Measurements from ENCODE around the gene CNOT1.
"Not testable (repeated sequence)": the region's sequence is repeated elsewhere in the genome, so short reads cannot be mapped to it uniquely, and the experiment has no call there.

Gene CNOT1

DNA sequence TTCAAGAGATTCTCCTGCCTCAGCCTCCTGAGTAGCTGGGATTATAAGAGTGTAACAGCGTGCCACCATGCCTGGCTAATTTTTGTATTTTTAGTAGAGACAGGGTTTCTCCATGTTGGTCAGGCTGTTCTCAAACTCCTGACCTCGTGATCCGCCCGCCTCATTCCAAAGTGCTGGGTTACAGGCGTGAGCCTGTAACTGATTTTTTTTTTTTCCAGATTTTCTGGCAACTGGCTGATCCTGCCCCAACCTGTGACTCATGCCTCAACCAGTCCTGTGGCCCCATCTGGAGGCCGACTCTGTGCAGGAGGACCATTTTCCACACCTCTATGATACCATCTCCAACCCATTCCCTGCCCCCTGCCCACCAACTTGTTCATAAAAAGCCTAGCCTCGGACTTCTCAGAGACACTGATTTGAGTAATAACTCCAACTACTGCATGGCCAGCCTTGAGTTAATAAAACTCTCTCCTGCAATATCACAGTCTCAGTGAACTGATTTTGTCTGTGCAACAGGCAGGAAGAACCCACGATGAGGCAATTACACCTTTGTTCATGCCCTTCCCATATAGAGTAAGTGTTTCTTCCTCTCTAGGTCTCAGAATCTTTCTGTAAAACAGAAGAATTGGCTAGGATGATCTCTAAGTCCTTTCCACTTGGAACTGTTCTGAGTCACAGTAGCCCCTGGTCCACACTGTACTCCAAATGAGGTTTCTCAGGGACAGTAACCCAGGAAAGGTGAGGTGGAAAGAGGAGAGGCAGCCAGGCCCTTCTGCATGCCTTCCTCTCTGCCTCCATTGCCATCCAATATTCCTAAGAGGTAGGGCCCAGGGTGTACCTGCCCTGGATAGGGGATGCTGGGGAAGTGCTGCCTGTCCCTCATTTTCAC is 8.8 kb upstream of the CNOT1 start:
- DNase-seq: no peak

DNA sequence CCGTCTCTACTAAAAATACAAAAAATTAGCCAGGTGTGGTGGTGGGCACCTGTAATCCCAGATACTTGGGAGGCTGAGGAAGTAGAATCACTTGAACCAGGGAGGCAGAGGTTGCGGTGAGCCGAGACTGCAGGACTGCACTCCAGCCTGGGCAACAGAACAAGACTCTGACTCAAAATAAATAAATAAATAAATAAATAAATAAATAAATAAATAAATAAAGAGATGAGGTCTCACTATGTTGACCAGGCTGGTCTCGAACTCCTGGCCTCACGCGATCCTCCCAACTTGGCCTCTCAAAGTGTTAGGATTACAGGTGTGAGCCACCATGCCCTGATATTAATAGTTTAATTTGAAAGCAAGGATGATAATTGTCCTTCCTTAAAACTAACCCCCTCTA is 7.4 kb upstream of the CNOT1 start:
- not testable (repeated sequence) for DNase-seq

DNA sequence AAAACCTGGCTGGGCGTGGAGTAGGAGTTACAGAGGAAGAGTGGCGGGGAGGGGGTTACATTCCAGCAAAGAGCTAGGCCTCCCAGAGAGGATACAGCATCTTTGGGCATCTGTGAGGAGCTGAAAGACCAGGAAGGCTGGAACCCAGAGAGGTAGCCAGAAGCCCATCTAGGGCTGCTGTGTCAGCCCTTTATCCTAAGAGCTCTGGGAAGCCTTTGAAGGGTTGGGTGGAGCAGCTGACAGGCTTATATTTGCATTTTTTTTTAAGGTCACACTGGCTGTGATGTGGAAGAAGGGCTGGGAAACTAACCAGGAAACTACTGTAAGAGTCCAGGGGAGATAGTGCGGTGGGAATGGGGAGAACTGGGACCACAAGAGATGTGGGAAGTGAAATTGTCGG is 6.8 kb upstream of the CNOT1 start:
- no peak for DNase-seq

DNA sequence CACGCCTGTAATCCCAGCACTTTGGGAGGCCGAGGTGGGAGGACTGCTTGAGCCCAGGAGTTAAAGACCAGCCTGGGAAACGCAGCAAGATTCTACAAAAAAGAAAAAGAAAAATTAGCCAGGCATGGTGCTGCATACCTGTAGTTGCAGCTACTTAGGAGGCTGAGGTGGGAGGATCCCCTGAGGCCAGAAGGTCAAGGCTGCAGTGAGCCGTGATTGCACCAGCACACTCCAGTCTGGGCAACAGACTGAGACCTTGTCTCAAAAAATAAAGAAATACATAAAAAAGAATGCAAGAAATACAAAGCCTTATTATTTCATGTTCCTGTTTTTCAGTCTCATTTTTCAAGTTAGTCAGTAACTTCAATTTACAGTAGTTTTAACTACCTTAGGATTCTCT is 5.9 kb upstream of the CNOT1 start:
- DNase-seq: no peak

DNA sequence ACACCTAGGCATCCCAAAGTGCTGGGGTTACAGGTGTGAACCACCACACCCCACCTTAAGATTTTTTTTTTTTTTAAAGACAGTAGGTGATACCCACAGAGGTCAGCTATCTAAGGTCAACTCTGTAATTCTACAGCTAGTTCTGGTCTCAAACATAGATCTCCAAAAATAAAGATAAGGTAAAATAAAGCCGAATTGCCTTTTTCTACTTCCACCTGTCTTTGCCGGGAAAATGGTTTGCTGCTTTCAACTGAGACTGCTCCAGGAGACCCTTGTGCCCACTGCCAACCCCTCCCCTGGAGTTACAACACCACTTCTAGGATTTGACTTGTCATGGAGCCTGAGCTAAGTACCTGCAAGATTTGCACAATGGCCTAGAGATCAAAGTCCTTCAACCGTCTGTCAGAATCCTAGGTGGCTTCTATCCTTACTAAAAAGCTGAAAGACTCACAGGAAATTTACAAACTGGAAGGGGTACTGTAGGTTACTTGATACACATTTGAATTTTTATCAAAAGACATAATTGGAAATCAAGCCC is 4.7 kb upstream of the CNOT1 start:
- no peak for DNase-seq

DNA sequence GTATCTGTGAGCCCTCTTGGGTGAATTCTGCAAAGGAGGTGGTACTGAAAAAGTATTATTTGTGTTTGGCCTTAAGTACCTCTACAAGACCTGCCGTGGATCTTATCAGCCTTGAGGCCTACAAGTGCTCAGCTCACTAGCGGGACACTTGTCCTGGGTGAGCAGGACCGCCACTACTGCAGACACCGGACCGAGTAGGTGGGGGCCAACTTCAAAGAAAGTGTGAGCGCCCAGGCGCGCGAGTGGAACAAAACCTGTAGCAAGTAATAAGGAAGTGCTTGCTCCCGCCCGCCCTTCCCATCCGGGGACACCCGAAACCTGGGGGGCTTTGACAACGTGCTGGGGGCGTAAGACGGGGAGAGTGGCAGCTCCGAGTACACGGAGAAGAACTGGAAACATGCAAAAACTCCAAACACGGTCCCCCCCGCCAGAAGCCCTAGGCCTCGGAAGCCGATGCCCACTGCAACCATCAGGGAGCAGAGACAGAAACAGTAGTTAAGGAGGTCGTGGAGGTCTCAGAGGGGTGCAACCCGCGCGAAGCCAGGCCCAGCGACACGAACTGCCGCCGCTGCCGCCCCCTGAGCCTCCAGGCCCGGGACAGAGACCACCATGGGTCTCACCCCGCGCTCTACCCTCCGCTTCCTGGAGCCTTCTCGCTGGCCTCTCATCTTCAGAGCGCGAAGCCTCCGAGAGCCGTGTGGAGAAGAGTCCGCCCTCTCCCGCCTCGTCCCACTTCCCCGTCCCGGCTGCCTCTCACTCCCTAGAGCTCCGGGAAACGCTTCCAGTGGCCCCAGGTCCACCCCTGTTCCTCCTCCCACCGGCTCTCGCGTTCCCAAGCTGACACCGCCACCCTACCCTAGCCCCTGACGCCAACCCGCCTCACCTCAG is 537 bp downstream of the CNOT1 start:
- peak; percentile 57 for DNase-seq

DNA sequence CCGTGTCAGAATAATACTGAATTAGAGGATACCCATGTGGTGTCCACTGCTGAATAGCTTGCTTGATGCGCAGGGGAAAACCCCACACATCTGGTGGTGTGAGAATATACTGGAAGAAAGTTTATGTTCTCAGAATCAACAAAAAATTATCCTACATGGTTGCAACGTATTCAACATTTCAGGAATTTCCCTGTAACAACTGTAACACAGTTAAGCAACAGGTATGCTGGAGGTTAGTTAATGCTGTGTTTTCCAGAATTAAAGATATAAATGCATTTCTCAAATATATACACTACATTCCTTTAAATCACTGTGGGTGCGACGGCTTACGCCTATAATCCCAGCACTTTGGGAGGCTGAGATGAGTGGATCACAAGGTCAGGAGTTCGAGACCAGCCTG is 5.4 kb downstream of the CNOT1 start:
- no peak for DNase-seq

DNA sequence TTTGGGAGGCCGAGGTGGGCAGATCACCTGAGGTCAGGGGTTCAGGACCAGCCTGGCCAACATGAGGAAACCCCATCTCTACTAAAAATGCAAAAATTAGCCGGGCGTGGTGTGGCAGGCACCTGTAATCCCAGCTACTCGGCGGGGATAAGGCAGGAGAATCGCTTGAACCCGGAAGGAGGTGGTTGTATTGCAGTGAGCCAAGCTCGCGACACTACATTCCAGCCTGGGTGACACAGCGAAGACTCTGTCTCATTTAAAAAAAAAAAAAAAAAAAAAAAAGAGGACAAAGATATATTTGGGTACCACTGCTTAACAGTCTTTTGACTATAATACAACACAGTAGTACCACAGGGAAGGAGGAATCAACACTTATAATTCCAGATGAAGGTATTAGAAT is 9.2 kb downstream of the CNOT1 start:
- no peak for DNase-seq

DNA sequence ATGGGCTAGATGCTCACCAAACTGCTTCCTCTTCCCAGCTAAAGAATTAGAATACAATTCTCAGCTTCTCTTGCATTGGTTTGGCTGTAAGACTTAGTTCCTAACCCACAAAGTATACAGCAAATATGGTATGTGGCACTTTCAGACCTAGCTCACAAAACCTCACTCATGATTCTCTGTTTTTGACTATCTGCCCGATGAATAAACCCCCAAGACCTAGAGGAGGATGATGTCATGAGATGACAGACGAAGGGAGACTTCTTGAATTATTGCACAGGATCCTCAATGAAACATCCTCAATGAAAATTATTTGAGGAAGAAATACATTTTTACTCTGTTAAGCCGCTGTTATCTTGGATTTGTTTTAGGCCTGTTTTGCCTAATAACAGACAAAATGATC is 14.3 kb downstream of the CNOT1 start:
- DNase-seq: peak; percentile 43

DNA sequence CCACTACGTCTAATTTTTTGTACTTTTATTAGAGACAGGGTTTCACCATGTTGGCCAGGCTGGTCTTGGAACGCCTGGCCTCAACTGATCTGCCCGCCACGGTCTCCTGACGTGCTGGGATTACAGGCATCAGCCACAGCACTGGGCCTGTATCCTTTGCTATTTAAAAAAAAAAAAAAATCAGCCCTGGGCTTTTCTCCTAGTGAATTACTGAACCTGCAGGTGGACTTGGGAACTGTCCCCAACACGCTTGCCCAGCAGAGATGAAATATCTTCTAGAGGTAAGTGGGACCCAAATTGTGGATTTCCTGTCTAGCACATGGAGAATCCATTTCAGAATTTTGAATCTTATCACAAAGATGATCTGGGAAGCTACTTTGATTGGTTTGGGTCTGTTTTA is 14.8 kb downstream of the CNOT1 start:
- DNase-seq: no peak

DNA sequence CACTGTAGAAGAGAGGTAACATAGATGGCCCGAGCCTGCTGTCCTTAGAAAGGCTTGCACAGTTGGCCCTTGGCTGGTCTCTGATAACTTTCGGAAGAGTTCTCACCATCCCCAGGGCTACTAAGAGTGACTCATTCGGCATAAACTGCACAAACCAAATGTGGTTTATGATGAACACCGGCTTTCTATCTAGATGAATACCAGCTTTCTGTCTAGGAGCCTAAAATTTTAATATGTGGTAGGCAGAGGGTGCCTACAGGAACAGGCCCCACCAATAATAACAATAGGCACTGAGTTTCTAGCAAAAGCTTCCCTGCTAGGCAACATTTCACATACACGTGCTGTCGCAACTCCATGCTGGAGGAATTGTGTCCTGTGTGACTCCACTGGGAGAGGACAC is 15.4 kb downstream of the CNOT1 start:
- DNase-seq: peak; percentile 31

DNA sequence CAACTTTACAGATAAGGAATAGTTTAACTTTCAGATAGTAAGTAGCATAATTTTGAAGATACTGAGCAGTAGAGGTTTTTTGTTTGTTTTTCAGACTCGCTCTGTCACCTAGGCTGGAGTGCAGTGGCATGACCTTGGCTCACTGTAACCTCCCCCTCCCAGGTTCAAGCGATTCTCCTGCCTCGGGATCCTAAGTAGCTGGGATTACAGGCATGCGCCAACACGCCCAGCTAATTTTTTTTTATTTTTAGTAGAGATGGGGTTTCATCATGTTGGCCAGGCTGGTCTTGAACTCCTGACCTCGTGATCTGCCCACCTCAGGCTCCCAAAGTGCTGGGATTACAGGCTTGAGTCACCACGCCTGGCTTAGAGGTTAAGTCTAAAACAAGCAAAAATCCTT is 16.7 kb downstream of the CNOT1 start:
- DNase-seq: not testable (repeated sequence)

DNA sequence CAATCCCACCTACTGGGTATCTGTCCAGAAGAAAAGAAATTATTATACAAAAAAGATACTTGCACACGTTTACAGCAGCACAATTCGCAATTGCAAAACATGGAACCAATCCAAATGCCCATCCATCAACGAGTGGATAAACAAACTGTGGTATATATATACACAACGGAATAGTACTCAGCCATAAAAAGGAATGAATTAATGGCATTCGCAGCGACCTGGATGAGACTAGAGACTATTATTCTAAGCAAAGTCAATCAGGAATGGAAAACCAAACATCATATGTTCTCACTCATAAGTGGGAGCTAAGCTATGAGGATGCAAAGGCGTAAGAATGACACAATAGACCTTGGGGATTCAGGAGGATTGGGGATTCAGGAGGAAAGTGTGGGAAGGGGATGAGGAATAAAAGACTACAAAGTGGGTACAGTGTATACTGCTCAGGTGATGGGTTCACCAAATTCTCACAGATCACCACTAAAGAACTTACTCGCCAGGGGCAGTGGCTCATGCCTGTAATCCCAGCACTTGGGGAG is 21.0 kb downstream of the CNOT1 start:
- no peak for DNase-seq

DNA sequence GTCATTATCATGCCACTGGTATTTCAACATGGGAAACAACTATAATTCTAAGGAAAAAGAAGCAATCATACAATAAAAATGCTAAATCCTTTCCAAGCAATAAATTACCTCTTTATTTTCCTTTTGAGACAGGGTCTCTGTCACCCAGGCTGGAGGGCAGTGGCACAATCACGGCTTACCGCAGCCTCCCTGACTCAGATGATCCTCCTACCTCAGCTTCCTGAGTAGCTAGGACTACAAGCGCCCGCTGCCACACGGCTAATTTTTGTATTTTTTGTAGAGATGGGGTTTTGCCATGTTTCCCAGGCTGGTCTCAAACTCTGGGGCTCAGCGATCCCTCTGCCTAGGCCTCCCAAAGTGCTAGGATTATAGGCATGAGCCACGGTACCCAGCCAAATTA is 24.1 kb downstream of the CNOT1 start:
- DNase-seq: no peak

DNA sequence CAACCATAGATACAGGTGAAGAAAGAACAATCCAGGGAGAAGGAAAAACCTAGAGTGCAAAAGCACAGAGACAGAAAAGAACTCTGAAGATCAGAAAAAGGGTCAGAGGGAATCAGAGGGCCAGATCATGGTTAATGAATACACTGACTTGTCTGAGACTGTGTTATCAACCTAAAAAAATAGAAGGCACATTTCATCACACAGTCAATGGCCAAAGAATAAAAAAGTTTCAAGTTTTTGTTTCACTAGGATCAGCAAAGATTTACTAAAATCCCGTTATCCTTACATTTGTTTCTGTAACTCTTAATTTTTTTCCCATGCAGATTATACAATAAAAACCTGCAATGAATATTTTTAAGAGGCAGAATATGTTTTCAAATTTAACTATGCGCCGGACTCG is 38.5 kb downstream of the CNOT1 start:
- no peak for DNase-seq

DNA sequence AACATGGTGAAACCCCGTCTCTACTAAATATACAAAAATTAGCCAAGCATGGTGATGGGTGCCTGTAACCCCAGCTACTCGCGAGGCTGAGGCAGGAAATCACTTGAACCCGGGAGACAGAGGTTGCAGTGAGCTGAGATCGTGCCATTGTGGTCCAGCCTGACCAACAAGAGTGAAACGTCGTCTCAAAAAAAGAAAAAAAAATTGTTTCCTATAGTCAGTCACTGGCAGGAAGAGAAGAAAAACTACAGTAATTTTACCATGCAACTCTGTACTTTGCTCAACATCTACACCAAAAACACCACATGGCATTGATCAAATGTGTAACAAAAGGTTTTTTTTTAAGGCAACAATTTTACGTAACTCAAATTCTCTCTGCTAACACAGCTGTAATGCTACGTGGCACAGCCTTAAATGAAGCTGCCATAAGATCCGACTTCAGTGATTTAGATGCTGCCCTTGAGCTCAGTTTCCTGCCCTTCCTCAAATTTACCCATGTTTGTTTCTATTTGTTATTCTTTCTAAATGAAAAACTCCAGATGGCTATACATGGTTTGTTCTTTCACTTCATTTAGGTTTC is 40.2 kb downstream of the CNOT1 start:
- DNase-seq: no peak

DNA sequence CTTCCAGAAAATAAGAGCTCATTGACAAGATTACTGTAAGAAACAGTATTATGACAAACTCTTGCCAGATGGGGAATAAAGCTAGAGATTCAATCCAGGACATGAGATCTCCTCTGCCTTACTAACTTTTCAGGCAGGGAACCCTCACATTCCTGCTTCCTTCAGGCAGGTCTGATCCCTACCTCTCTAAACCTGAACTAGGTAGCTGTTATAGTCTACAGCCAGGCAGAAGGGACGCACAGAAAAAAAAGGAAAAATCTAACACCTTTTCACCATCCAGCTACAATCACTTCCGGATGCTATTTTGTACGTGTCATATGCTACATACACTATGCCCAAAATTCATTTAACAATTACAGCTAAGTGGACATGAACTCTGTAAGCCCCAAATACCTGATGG is 41.2 kb downstream of the CNOT1 start:
- no peak for DNase-seq

DNA sequence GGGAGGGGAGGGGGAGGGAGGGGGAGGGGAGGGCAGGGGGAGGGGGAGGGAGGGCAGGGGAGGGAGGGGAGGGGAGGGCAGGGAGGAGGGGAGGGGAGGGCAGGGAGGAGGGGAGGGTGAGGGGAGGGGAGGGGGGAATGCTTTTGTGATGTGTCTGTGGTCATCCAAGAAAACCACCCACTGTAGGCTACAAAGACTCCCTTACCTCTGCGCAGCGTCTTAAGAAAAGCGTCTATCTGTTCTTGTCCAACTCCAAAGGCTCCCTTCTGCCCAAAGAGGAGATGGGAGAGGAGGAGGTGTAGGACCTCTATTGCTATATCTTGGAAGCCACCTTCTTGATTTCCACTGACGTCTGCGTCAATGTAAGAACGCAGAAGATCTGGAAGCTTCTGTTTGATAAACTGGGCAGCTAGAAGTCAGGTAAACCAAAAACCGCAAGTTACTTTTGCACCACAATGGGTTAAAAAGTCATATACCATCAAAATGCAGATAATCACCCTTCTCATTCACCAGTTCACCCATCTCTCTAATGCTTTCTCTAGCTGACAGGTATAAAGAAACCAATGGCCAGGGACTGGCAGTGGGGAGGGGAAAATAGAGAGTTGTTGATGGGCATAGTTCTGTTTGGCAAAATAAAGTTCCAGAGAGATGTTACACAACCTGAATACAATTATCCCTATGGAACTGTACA is 43.1 kb downstream of the CNOT1 start:
- DNase-seq: no peak

DNA sequence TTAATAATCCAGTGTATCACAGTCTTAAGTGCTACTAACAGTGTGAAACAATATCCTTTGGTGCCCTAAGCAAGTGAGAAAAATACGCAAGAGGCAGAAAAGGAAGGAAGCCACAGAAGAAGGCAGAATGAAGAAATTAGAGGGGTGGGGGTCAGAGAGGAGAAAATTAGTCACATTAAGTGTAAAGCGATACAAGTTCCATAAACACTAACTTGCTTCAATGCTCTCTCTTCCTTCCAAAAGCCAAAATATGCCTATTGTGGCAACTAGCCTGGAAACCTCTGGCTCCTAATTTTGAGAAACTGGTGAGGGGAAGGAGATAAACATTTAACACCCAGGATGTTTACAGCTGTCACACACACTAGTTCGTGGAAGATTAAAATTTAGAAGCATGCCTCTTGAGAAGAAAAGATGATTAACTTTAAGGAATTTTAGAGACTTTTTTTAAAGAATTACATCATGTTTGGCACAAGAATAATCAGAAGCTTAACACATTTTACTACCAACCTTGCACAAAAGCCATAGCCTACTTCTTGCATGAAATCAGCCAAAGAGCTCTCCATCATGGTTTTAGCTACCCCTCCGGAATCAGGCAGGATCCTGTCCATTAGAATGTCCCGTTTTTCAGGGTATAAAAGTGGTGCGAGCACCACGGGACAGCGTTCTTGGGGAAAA is 44.7 kb downstream of the CNOT1 start:
- DNase-seq: no peak

DNA sequence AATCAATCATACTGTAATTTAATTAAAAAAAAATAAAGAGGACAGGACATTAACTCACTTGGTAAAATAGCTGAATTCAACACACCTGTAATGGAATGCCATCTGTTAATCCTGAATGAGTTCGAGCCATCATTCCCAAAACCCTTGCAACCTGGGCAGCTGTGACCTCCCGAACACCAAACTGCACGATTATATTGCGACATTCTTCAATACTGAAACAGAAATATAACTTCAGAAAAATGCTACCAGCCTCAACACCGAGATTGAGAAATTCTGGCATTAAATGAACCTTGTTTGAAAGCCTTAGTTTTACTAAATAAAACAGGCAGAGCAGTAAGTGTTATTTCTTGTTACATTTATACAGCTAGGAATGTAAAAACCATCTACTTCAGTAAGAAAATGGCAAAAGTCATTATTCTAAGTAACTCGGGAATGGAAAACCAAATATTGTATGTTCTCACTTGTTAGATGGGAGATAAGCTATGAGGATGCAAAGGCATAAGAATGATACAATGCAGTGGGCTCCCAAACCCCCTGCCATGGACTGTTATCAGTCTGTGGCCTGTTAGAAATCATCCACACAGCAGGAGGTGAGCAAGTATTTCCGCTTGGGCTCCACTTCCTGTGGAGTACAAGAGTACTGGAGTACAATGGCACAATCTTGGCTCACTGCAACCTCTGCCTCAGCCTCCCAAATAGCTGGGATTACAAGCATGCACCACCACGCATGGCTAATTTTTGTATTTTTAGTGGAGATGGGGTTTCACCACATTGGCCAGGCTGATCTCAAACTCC is 46.5 kb downstream of the CNOT1 start:
- DNase-seq: no peak

DNA sequence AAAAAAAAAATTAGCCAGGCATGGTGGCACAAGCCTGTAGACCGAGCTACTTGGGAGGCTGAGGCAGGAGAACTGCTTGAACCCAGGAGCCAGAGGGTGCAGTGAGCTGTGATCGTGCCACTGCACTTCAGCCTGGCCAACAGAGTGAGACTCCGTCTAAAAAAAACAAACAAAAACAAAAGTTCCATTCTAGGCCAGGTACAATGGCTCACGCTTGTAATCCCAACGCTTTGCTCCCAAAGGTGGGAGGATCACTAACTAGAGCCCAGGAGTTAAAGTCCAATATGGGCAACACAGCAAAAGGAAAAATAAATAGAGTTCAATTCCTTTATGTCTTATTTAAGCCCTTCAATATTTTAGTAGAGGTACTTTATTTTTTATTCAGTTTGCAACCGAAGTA is 47.5 kb downstream of the CNOT1 start:
- no peak for DNase-seq

Measured in activated CD4-positive, alpha-beta T cell treated with anti-CD3 and anti-CD28 coated beads, Interleukin-2, amount 50 U/mL, for 16 hours (primary cell).